AG10803 (cell line): ENCODE results near the gene MXI1.

Experiments
- DNase-seq: peaks from one replicate; pipeline ENCODE4 v3.0.0; 2010; ENCODE audit warnings: low read depth
- H3K4me3 ChIP-seq: 2 replicates; pipeline ENCODE4 v1.5.1; 2011; ENCODE audit warnings: mild to moderate bottlenecking, low read length, control low read depth
- CTCF ChIP-seq: conservative IDR thresholded peaks from 2 replicates; pipeline ENCODE4 v1.5.1; 2011; ENCODE audit warnings: mild to moderate bottlenecking, low read length, control low read depth, inconsistent platforms

The MXI1 gene

GRCh38 chr10:110203500-110204455, 3.6 kb upstream of the MXI1 start:
- no peak overlapping the region for H3K4me3 ChIP-seq
- no peak for DNase-seq
- no peak for TF ChIP-seq CTCF

- no peak overlapping the region for H3K4me3 ChIP-seq
- TF ChIP-seq CTCF = no peak
- DNase-seq = no peak
Measured at GRCh38 chr10:110205051-110205675, 2.2 kb upstream of the MXI1 start.

DNA sequence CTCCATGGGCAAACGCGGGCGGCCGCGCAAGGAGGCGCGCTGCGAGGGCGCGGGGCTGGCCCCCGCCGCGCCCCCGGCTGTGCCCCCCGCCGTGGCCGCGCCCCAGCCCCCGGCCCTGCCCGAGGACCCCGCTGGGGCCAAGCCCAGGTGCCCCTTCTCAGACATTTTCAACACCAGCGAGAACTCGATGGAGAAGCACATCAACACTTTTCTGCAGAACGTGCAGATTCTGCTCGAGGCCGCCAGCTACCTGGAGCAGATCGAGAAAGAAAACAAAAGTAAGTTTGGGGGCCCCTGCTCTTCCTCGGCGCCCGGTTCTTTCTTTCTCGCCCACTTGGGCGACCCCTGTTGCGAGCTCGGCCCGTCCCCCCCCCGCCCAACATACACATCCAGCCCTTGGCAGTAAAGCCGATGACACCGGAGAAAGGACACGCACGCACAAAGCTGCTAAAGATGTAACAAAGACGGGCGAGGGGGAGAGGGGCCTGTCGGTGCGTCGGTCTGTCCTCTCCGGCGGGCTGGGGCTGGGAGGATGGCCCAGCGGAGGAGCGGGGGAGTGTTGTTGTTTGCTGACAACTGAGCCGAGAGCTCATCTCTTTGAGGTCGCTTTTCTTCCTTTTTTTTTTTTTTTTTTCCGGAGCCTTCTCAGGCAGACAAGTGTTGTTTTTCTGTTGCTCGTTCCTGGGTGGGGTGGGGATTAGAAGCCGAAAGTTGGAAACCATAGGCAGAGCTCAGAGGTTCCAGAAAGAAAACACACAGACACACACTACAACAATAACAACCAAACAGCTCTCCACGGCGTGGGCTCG, 604 bp downstream of the MXI1 start:
- peak; percentile 31 for DNase-seq
- peak overlapping the region; percentile 88 for H3K4me3 ChIP-seq
- TF ChIP-seq CTCF = no peak

DNA sequence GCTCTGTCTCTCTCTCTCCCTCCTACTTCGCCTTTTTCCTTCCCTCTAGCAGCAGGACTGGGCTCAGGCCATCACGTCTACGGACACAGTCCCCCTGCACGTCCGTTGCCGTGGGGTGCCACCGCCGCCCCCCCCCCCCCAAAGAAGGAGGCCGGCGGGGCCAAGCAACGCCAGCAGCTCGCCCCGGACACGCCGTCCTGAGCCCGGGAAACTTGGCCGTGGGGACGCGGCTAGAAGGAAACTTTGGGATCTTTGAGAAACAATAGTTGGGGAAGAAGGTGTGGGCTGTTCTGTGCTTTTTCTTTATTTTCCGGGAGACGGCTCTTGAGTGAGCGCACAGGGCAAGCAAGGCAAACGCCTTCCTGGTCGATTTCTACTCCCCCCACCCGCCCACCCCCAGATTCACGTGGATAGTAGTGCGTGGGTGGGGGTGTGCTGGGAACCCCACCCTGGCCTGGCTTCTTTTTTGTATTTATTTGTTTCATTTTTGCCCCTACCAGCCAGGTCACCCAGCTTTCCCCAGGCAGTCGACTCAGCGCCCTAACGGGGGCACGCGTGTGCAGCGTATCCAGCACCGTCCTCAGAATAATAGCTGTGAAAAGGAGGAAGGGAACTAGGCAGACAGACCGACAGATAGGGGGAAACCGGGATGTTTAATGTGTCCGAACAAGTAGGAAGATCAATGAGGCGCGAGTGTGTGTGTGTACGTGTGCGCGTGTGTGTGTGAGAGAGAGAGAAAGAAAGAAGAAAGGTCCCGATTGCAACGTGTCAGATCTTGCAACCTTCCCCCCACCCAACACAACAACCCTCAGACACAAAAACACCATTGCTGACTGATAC, 1.4 kb downstream of the MXI1 start:
- peak overlapping the region; percentile 88 for H3K4me3 ChIP-seq
- DNase-seq = peak; percentile 38
- peak; percentile 22 for TF ChIP-seq CTCF

DNA sequence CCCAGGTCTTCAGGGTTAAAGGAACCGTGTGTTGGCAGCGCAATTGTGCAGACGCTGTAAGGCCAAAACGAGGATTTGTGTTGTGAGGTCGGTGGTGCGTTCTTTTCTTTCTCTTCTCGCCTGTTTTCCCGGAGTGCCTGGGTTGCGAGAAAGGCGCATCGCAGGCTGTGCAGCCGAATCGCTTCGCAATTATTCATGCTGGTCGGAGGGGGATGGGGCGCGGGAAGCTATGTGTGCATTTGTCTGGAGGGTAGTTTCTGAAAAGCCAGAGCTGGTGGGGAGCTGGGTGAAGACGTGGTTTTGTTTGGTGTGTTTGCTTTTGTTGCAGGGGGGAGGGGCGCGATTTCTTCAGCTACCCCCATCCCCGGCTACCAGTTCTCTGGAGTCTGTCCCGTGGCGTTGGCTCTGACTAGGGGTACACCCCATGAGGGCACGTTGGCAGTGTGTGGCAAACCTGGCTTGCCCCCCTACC, 2.1 kb downstream of the MXI1 start:
- H3K4me3 ChIP-seq = peak overlapping the region; percentile 88
- peak; percentile 85 for DNase-seq
- TF ChIP-seq CTCF = no peak

- no peak for TF ChIP-seq CTCF
- peak; percentile 60 for DNase-seq
- peak overlapping the region; percentile 88 for H3K4me3 ChIP-seq
Measured at GRCh38 chr10:110209926-110210673, 2.7 kb downstream of the MXI1 start.
